Chondrocyte (in vitro differentiated cells): ENCODE results near the gene ZNF816. TPM values are rescaled to one million over a fixed set of nuclear protein-coding genes. Genes with fewer than 3 reads are reported as not detected.
"Not testable (repeated sequence)": the region's sequence is repeated elsewhere in the genome, so short reads cannot be mapped to it uniquely, and the experiment has no call there.

Experiments used
- DNase-seq: peaks from one replicate; pipeline ENCODE4 v3.0.0; 2021; ENCODE audit warnings: mixed read lengths, low spot score
- H3K27ac Mint-ChIP-seq: one replicate; pipeline ENCODE4 v1.8.0; 2021; ENCODE audit warnings: mild to moderate bottlenecking, moderate library complexity, mixed read lengths; ENCODE audit not compliant: unreplicated experiment
- H3K27me3 Mint-ChIP-seq: 2 replicates; pipeline ENCODE4 v1.8.0; 2021; ENCODE audit warnings: low read depth, mixed read lengths
- H3K36me3 Mint-ChIP-seq: 2 replicates; pipeline ENCODE4 v1.8.0; 2021; ENCODE audit warnings: low read depth, mixed read lengths
- H3K4me1 Mint-ChIP-seq: 2 replicates; pipeline ENCODE4 v1.8.0; 2021; ENCODE audit warnings: low read depth, mild to moderate bottlenecking, mixed read lengths
- H3K4me3 Mint-ChIP-seq: one replicate; pipeline ENCODE4 v1.8.0; 2021; ENCODE audit warnings: mild to moderate bottlenecking, moderate library complexity, mixed read lengths; ENCODE audit not compliant: unreplicated experiment
- H3K9me3 Mint-ChIP-seq: 2 replicates; pipeline ENCODE4 v1.8.0; 2021; ENCODE audit warnings: low read depth, mixed read lengths
- CTCF ChIP-seq: fragments of 200-600 bp; sonication (generic); IDR thresholded peaks from 2 replicates; pipeline ENCODE4 v1.5.0; 2021; ENCODE audit warnings: antibody characterized with exemption, mild to moderate bottlenecking, moderate library complexity
- total RNA-seq: library from RNA; stranded (reverse); gene quantifications from 3 replicates; pipeline ENCODE4 v1.2.1, GENCODE V29; 2021

Gene ZNF816
- total RNA-seq, 1 donor from 2014 or later = 8.2 TPM

GRCh38 chr19:52936151-52936953, 26.3 kb downstream of the ZNF816 start:
- Mint-ChIP-seq H3K9me3 (no peaks in the 10 kb centered on the region), H3K4me3 (no peak overlapping the region), H3K27me3 (no peaks in the 10 kb centered on the region), H3K4me1 (peaks cover 23% of the 10 kb centered on the region), H3K27ac (peak overlapping the region; percentile 85), H3K36me3 (peaks cover 1% of the 10 kb centered on the region)
- no peak for DNase-seq
- no peak for TF ChIP-seq CTCF

GRCh38 chr19:52935434-52935833, 27.2 kb downstream of the ZNF816 start:
- H3K36me3 Mint-ChIP-seq = peaks cover 1% of the 10 kb centered on the region

GRCh38 chr19:52924641-52925040, 38.0 kb downstream of the ZNF816 start:
- H3K9me3 Mint-ChIP-seq, DNase-seq, H3K4me3 Mint-ChIP-seq, H3K36me3 Mint-ChIP-seq, H3K27me3 Mint-ChIP-seq: not testable (repeated sequence)
- peaks cover 29% of the 10 kb centered on the region for H3K4me1 Mint-ChIP-seq
- H3K27ac Mint-ChIP-seq = peak overlapping the region; percentile 71

More at GRCh38 chr19:52935434-52935833, 27.2 kb downstream of the ZNF816 start:
- no peak for TF ChIP-seq CTCF
- Mint-ChIP-seq H3K4me3 (no peak overlapping the region), H3K9me3 (no peaks in the 10 kb centered on the region), H3K27ac (peak overlapping the region; percentile 85), H3K4me1 (peaks cover 21% of the 10 kb centered on the region), H3K27me3 (no peaks in the 10 kb centered on the region)
- no peak for DNase-seq

- H3K27ac Mint-ChIP-seq = peak overlapping the region; percentile 97
- TF ChIP-seq CTCF = no peak
- peak overlapping the region; percentile 92 for H3K4me3 Mint-ChIP-seq
- H3K27me3 Mint-ChIP-seq = no peaks in the 10 kb centered on the region
- H3K4me1 Mint-ChIP-seq = peaks cover 29% of the 10 kb centered on the region
- H3K9me3 Mint-ChIP-seq = no peaks in the 10 kb centered on the region
- DNase-seq = no peak
- H3K36me3 Mint-ChIP-seq = peaks cover 6% of the 10 kb centered on the region
Measured at GRCh38 chr19:52923778-52924593, 38.7 kb downstream of the ZNF816 start.

- H3K27ac Mint-ChIP-seq = peak within 1 kb of the TSS; percentile 97
- peaks cover 29% of the 10 kb centered on the region for H3K4me1 Mint-ChIP-seq
- H3K36me3 Mint-ChIP-seq = no peaks in the 10 kb centered on the region
- peak within 1 kb of the TSS; percentile 92 for H3K4me3 Mint-ChIP-seq
- H3K27me3 Mint-ChIP-seq = no peaks in the 10 kb centered on the region
- DNase-seq = no peak
- no peaks in the 10 kb centered on the region for H3K9me3 Mint-ChIP-seq
- no peak for TF ChIP-seq CTCF
Measured at GRCh38 chr19:52922841-52923777, 39.6 kb downstream of the ZNF816 start, which contains the start of gene ZNF888. Gene ZNF888 (minus strand): TSS chr19:52923428. CDS start chr19:52917873, 5,555 bp downstream.
